ENCODE results near the gene HOOK1. TPM values are rescaled to one million over a fixed set of nuclear protein-coding genes. Genes with fewer than 3 reads are reported as not detected.
"Not testable (repeated sequence)": the region's sequence is repeated elsewhere in the genome, so short reads cannot be mapped to it uniquely, and the experiment has no call there.

HOOK1 gene
- total RNA-seq, 2 experiments from 2014 or later: not detected

GRCh38 chr1:59906931-59907330 lies 92.2 kb downstream of the HOOK1 start:
- POLR2A ChIA-PET: no interaction called here
- BruUV-seq (replicated peaks): no TSS peak
- H3K4me2 ChIP-seq (ENCODE audit: low read length): no peak overlapping the region
- intact Hi-C loops (cut with micrococcal nuclease; ENCODE audit: unreplicated experiment): no loop called here
- H3K9me2 ChIP-seq (ENCODE audit: insufficient read depth, low read length): no peaks in the 10 kb centered on the region
- DNase-seq (ENCODE audit: low spot score): no peak
- no peaks in the 10 kb centered on the region for H4K20me1 ChIP-seq (ENCODE audit: insufficient read depth, low read length)
- CTCF ChIA-PET (ENCODE audit: unreplicated experiment): no interaction called here
- H3K79me2 ChIP-seq (ENCODE audit: insufficient read depth, low read depth, low read length): no peaks in the 10 kb centered on the region
- H3K4me3 ChIP-seq (ENCODE audit: low read depth, low read length, poor library complexity, severe bottlenecking): no peak overlapping the region
- H2AFZ ChIP-seq (ENCODE audit: low read length): no peak overlapping the region
- no peak overlapping the region for H3K27ac ChIP-seq (ENCODE audit: low read depth, low read length, poor library complexity, severe bottlenecking)
- H3K4me1 ChIP-seq (ENCODE audit: insufficient read depth, low read length, poor library complexity, severe bottlenecking): no peaks in the 10 kb centered on the region
- TF ChIP-seq EZH2phosphoT487 (IDR thresholded peaks at IDR 0.05; ENCODE audit: borderline replicate concordance, low read depth, low read length): no peak
- TF ChIP-seq, protein P1, sequence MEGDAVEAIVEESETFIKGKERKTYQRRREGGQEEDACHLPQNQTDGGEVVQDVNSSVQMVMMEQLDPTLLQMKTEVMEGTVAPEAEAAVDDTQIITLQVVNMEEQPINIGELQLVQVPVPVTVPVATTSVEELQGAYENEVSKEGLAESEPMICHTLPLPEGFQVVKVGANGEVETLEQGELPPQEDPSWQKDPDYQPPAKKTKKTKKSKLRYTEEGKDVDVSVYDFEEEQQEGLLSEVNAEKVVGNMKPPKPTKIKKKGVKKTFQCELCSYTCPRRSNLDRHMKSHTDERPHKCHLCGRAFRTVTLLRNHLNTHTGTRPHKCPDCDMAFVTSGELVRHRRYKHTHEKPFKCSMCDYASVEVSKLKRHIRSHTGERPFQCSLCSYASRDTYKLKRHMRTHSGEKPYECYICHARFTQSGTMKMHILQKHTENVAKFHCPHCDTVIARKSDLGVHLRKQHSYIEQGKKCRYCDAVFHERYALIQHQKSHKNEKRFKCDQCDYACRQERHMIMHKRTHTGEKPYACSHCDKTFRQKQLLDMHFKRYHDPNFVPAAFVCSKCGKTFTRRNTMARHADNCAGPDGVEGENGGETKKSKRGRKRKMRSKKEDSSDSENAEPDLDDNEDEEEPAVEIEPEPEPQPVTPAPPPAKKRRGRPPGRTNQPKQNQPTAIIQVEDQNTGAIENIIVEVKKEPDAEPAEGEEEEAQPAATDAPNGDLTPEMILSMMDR (conservative IDR thresholded peaks at IDR 0.05; ENCODE audit: low read length): no peak
- no peaks in the 10 kb centered on the region for H3K9me3 ChIP-seq (ENCODE audit: low read length)
- H3K36me3 ChIP-seq (ENCODE audit: insufficient read depth, low read length): no peaks in the 10 kb centered on the region

GRCh38 chr1:59908084-59908483 lies 93.3 kb downstream of the HOOK1 start:
- TF ChIP-seq, protein P1 (conservative IDR thresholded peaks at IDR 0.05; ENCODE audit: low read length): no peak
- no peak for TF ChIP-seq EZH2phosphoT487 (IDR thresholded peaks at IDR 0.05; ENCODE audit: borderline replicate concordance, low read depth, low read length)
- H3K4me3 ChIP-seq (ENCODE audit: low read depth, low read length, poor library complexity, severe bottlenecking): no peak overlapping the region
- no peak overlapping the region for H3K4me2 ChIP-seq (ENCODE audit: low read length)
- no peak overlapping the region for H3K27ac ChIP-seq (ENCODE audit: low read depth, low read length, poor library complexity, severe bottlenecking)
- DNase-seq (ENCODE audit: low spot score): no peak
- BruUV-seq (replicated peaks): no TSS peak
- H3K9me3 ChIP-seq (ENCODE audit: low read length): no peaks in the 10 kb centered on the region
- no peaks in the 10 kb centered on the region for H3K9me2 ChIP-seq (ENCODE audit: insufficient read depth, low read length)
- H3K36me3 ChIP-seq (ENCODE audit: insufficient read depth, low read length): no peaks in the 10 kb centered on the region
- H3K4me1 ChIP-seq (ENCODE audit: insufficient read depth, low read length, poor library complexity, severe bottlenecking): no peaks in the 10 kb centered on the region
- CTCF ChIA-PET (ENCODE audit: unreplicated experiment): no interaction called here
- H2AFZ ChIP-seq (ENCODE audit: low read length): no peak overlapping the region
- POLR2A ChIA-PET: interaction anchor here (0.6 kb wide), 1 partner anchor 111 kb away, joined by 4 read pairs; no protein-coding TSS in a partner anchor
- H4K20me1 ChIP-seq (ENCODE audit: insufficient read depth, low read length): no peaks in the 10 kb centered on the region
- intact Hi-C loops (cut with micrococcal nuclease; ENCODE audit: unreplicated experiment): no loop called here
- no peaks in the 10 kb centered on the region for H3K79me2 ChIP-seq (ENCODE audit: insufficient read depth, low read depth, low read length)

DNA sequence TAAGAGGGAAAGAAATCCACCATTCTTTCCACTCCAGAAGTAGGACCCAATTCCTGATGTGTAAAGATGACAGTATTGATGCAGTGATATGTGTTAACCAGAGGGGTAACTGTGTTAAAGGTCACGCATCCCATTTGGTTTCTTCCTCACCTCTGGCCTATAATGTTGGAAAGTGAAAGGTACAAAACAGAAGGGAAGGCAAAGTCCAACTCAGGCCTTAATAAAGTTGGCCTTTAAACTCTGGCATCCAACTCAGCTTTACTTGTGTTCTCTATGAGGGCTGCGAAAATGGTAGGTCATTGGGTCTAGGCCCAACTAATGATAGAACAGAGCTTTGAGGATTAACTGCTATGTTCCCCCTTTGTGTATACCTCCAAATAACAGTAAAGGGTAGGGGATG lies 93.9 kb downstream of the HOOK1 start:
- no peak overlapping the region for H3K4me3 ChIP-seq (ENCODE audit: low read depth, low read length, poor library complexity, severe bottlenecking)
- POLR2A ChIA-PET: interaction anchor here (0.6 kb wide), 1 partner anchor 112 kb away, joined by 4 read pairs; no protein-coding TSS in a partner anchor
- DNase-seq (ENCODE audit: low spot score): no peak
- H3K9me3 ChIP-seq (ENCODE audit: low read length): no peaks in the 10 kb centered on the region
- intact Hi-C loops (cut with micrococcal nuclease; ENCODE audit: unreplicated experiment): no loop called here
- no peak overlapping the region for H3K4me2 ChIP-seq (ENCODE audit: low read length)
- CTCF ChIA-PET (ENCODE audit: unreplicated experiment): no interaction called here
- no peaks in the 10 kb centered on the region for H3K4me1 ChIP-seq (ENCODE audit: insufficient read depth, low read length, poor library complexity, severe bottlenecking)
- no peaks in the 10 kb centered on the region for H3K79me2 ChIP-seq (ENCODE audit: insufficient read depth, low read depth, low read length)
- no TSS peak for BruUV-seq (replicated peaks)
- H3K36me3 ChIP-seq (ENCODE audit: insufficient read depth, low read length): no peaks in the 10 kb centered on the region
- H3K27ac ChIP-seq (ENCODE audit: low read depth, low read length, poor library complexity, severe bottlenecking): no peak overlapping the region
- H4K20me1 ChIP-seq (ENCODE audit: insufficient read depth, low read length): no peaks in the 10 kb centered on the region
- no peaks in the 10 kb centered on the region for H3K9me2 ChIP-seq (ENCODE audit: insufficient read depth, low read length)
- no peak overlapping the region for H2AFZ ChIP-seq (ENCODE audit: low read length)
- TF ChIP-seq EZH2phosphoT487 (IDR thresholded peaks at IDR 0.05; ENCODE audit: borderline replicate concordance, low read depth, low read length): no peak
- TF ChIP-seq, protein P1 (conservative IDR thresholded peaks at IDR 0.05; ENCODE audit: low read length): no peak

DNA sequence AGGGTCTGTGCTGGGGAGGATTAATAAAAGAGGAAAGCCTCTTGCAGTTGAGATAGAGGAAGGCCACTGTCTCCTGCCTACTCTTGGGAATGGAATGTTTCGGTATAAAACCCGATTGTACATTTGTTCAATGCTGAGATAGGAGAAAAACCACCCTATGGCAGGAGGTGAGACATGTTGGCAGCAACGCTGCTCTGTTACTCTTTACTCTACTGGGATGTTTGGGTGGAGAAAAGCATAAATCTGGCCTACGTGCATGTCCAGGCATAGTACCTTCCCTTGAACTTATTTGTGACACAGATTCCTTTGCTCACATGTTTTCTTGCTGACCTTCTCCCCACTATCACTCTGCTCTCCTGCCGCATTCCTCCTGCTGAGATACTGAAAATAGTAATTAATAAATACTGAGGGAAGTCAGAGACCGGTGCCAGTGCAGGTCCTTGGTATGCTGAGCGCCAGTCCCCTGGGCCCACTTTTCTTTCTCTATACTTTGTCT lies 100.1 kb downstream of the HOOK1 start:
- POLR2A ChIA-PET: not testable (repeated sequence)

More for the DNA sequence above, 100.1 kb downstream of the HOOK1 start:
- H3K4me1 ChIP-seq (ENCODE audit: insufficient read depth, low read length, poor library complexity, severe bottlenecking); H3K79me2 ChIP-seq (ENCODE audit: insufficient read depth, low read depth, low read length); H3K4me2 ChIP-seq (ENCODE audit: low read length); H3K4me3 ChIP-seq (ENCODE audit: low read depth, low read length, poor library complexity, severe bottlenecking); H3K36me3 ChIP-seq (ENCODE audit: insufficient read depth, low read length); DNase-seq (ENCODE audit: low spot score); CTCF ChIA-PET (ENCODE audit: unreplicated experiment); intact Hi-C loops (cut with micrococcal nuclease; ENCODE audit: unreplicated experiment); H3K9me3 ChIP-seq (ENCODE audit: low read length); H2AFZ ChIP-seq (ENCODE audit: low read length); H3K9me2 ChIP-seq (ENCODE audit: insufficient read depth, low read length); BruUV-seq (replicated peaks); H4K20me1 ChIP-seq (ENCODE audit: insufficient read depth, low read length); H3K27ac ChIP-seq (ENCODE audit: low read depth, low read length, poor library complexity, severe bottlenecking): not testable (repeated sequence)

Measured in OCI-LY7 (cell line).